ENCODE data around the gene RAPGEF1.
A peak's percentile ranks its signal among the peaks of the same experiment; 100 is the strongest.
"Not testable (repeated sequence)": the region's sequence is repeated elsewhere in the genome, so short reads cannot be mapped to it uniquely, and the experiment has no call there.

The RAPGEF1 gene

DNA sequence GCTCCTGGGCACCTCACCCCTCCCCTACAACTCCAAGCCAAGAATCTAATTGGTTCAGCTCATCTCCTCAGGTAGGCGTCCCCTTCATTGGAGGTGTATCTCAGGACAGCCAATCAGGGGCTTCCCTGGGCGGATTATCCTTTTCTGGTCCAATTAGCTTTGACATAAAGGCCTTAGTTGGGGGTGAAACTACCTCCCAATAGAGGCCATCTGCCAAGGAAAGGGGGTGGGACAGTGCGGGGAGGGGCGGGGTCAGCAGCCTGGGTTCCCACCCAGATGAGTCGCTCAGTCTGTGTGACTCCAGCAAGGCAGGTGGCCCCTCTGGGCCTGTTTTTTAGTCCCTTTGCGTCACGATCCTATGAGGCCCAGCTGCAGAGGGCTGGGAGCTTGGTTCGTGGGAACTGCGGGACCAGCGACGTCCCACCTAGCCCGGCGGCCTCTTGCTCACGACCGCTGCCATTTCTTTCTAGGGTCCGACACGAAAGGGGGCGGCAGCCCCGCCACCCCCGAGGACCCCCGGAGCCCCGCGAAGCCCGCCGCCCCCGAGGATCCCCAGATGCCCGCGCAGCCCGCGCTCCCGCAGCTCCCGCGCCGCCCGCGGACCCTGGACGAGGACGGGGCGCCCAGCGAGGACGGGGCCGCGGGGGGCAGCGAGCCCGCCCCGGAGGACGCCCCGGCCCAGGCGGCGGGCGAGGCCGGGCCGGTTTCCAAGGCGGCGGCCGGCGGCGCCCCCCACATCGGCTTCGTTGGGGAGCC is 185.6 kb downstream of the RAPGEF1 start:
- DNase-seq: no peak

DNA sequence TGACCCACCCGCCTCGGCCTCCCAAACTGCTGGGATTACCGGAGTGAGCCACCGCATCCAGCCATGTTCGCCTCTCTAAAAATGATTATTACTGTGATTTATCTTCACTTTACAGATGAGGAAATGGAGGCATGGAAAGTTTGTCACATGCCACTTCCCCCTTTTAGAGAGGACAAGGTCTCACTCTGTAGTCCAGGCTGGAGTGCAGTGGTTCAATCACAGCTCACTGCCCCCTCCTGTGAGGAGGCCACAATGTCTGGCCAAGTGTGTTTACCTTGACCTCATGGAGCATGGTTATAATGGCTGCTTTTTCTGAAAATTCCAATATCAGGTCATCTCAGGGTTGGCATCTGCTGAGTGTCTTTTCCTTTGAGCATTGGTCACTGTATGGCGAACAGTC is 187.8 kb downstream of the RAPGEF1 start:
- DNase-seq: no peak

DNA sequence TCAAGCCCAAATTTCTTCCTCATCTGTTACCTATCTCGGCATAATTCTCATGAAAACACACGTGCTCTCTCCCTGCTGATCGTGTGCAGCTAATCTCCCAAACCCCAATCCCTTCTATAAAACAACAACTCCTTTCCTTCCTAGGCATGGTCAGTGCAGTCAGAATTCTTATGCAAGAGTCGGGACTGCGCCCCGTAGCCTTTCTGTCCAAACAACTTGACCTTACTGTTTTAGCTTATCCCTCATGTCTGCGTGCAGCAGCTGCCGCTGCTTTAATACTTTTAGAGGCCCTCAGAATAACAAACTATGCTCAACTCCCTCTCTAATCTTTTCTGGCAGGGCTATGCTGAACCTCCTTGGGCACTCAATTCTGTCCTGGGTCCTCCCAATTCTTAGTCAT is 189.4 kb downstream of the RAPGEF1 start:
- DNase-seq: not testable (repeated sequence)

DNA sequence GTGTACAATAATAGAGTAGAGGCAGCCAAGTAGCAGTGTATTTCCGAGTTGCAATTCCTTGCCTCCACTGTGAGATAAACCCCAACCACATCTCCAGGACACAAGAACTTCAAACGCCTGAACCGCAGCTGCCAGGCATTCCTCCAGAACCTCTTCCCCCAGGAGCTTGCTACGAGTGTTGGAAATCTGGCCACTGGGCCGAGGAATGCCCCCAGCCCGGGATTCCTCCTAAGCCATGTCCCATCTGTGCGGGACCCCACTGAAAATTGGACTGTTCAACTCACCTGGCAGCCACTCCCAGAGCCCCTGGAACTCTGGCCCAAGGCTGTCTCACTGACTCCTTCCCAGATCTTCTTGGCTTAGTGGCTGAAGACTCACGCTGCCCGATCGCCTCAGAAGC is 190.7 kb downstream of the RAPGEF1 start:
- DNase-seq: not testable (repeated sequence)

- no peak for DNase-seq
Measured at GRCh38 chr9:131546336-131547084, 193.4 kb downstream of the RAPGEF1 start.

- no peak for DNase-seq
Measured at GRCh38 chr9:131545786-131546335, 194.0 kb downstream of the RAPGEF1 start.

GRCh38 chr9:131545003-131545785 is 194.7 kb downstream of the RAPGEF1 start, which contains the start of gene PRRT1B:
Gene PRRT1B, plus strand, starts transcription at chr9:131545523. Its CDS starts 93 bp downstream, at chr9:131545616.
- DNase-seq: no peak

GRCh38 chr9:131543141-131543540 is 196.7 kb downstream of the RAPGEF1 start:
- no peak for DNase-seq

DNA sequence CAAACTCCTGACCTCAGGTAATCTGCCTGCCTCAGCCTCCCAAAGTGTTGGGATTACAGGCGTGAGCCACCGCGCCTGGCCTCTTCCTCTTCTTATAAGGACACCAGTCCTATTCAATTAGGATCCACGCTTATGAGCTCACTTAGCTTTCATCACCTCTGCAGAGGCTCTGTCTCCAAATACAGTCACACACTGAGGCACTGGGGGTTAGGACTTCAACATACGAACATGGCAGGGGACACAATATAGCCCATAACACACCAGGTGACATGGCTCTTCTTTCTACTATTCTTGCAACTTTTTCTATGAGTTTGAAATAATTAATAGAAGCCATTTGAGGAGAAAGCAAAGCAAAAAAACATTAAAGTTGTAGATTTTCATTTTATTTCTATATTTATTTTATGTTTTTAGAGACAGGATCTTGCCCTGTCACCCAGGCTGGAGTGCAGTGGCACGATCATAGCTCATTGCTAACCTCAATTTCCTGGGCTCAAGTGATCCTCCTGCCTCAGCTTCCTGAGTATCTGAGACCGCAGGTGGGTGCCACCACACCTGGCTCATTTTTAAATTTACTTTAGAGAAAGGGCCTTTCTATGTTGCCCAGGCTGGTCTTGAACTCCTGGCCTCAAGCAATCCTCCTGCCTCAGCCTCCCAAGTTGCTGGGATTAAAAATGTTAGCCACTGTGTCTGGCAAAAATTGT is 200.5 kb downstream of the RAPGEF1 start:
- DNase-seq: no peak

DNA sequence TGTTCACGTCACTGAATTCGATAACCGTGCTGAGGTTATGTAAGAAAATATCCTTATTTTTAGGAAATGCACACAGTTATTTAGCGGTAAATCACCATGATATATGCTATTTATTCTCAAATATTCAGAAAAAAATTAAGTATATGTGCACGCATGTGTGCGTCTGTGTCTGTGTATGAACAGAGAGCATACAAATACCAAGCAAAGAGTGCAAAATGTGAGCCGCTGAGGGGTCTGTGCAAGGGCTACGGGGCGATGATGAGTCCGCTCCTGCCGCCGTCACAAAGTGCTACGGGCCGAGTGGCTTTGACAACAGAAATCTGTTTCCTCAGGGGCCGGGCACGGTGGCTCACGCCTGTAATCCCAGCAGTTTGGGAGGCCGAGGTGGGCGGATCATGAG is 201.9 kb downstream of the RAPGEF1 start:
- DNase-seq: no peak

GRCh38 chr9:131534721-131535237 is 205.1 kb downstream of the RAPGEF1 start:
- DNase-seq: no peak

- DNase-seq: peak; percentile 62
Measured at GRCh38 chr9:131530920-131531832, 208.7 kb downstream of the RAPGEF1 start, which contains the start of gene UCK1. Gene UCK1, minus strand, starts transcription at chr9:131531263. Its CDS starts 89 bp downstream, at chr9:131531174.

DNA sequence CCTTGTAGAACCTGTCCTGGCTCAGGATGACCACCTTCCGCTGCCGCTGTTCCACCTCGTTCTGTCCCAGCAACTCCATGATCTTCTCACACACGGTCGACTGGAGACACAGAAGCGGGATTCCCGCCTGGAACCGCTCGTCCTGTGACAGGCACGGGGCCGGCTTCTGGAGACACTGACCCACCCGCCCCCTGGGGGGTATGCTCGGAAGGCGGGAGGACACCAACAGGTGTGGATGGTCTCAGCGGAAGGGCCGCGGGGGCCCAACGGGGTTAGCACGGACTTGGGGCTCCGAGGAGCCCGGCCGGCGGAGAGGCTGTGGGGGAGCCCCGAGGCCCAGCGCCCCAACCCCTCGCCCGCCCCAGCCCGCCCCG is 209.3 kb downstream of the RAPGEF1 start:
- no peak for DNase-seq

DNA sequence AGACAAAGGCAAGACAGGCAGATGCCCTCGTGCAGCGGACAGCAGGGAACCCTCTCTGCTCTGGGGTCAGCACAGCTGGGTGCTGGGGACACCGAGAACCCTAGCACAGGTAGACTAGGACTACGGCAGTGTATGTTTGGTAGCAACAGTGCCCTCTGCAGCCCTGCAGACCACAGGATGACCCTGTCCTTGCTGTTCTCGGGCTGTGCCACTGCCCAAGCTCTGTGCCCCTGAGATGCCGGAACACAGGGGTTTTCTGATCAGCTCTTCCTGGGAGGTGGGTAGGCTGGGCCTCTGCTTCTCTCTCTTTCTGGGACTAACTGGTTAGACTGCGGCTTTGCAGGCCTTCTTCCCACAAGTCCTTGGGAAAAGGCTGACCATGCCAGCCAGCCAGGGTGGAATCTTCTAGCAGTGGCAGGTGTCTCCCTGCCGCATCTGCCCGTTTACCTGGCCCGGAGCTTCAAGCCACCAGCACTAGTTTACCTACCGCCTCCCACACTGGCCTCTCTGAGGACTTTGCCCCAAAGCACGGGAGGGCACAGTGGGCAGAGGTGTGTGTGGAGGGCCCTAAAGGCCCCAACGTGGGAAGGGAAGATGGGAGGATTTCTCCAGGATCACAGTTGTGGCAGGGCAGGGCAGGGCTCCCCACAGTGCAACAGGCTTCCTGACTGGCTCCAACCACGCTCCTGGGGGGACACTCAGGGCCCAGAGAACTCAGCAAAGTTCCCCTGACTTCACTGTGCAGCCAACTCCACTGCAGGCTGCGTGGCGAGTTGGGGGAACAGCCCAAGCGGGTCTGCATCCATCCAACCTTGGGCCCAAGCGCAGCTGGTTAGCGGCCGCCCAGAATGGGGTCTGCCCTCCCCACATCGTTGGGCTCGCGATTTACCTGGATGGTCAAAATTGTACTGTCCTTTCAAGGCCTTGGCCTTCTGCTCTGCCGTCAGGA is 210.0 kb downstream of the RAPGEF1 start:
- DNase-seq: no peak

DNA sequence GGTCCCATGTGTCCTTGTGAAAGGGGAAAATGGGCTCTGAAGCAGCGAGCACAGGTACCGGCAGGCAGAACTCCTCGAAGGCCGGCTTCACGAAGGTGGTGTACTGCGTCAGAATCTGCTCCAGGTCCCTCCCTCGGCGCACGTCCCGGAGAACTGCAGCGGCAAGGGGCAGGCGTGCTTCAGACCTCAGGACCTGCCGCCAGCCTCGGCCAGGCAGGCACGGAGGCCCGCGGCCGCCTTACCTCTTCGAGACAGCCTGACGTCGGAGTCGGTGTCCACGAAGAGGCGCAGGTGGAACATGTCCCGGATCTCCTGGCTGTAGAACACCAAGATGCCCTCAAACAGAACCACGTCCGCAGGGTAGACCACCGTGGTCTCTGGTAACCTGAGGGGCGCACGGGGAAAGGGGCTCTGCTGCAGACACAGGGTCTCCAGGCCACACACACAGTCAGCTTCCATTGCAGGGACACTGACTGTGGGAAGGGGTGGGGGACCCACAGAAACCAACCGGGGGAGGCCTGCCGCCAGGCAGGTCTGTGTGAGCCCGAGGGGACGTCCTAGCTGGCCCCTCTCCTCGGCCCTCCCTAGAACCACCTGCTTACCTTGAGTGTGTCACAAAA is 210.9 kb downstream of the RAPGEF1 start:
- no peak for DNase-seq

GRCh38 chr9:131528186-131528585 is 211.7 kb downstream of the RAPGEF1 start:
- DNase-seq: no peak
